Activated CD8-positive, alpha-beta memory T cell treated with anti-CD3 and anti-CD28 coated beads for 48 hours (primary cell): ENCODE data around the gene CAMP.
A peak's percentile ranks its signal among the peaks of the same experiment; 100 is the strongest.
"Not testable (repeated sequence)": the region's sequence is repeated elsewhere in the genome, so short reads cannot be mapped to it uniquely, and the experiment has no call there.

Experiments
- DNase-seq, 3 experiments: peaks; one replicate each; pipeline ENCODE4 v3.0.0-alpha.2; 2020; ENCODE audit warnings: low read depth in 2 of 3, low spot score in 2 of 3

CAMP gene

DNA sequence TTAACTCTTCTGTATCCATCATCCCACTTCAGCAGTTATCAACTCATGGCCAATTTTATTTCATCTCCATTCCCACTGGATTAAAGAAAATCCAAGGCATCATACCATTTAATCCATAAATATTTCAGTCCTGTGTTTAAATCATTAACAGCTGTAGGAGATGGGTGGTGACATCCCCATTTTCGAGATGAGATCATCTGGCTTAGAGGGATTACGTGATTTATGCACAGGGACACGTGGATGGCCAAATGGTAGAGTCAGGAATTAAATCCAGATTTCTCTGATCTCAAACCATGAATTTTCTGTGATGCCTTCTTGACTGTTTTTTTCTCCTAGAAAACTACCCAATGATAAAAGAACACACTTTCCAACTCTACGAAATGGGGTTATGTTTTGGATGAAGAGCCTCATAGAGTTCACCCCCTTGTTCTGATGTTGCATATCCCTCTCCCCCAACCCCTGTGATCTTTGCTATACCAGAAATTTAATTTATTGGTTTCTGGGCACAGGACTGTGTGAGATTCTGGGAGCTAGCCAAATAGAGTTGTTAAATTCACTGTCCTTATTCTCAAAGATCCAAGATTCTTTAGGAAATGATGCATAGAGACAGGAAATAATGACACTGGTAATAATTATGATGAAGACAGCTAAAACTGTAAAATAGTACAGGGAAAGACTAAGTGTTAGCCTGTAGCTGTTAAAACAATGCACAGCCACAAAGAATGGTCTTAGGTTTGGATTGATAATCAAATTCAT, 25.0 kb downstream of the CAMP start:
- no peak for DNase-seq

DNA sequence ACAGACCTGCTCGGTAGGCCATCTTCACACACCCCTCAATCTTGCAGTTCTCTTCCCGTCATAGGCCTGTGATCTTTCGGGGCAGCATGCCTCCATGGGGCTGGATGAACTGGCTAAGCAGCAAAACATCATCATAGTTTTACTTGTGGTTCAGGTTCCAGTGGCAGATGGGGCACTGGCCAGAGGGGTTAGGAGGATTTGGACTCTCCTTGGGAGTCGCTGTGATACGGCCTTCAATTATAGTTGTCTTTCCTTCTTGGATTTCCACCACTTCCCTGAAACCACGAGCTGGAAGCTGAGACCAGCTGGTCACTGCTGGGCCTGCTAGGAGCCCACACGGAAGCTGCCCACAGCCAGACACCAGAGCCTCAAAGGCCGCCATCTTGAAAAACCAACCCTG, 33.3 kb downstream of the CAMP start:
- no peak for DNase-seq

DNA sequence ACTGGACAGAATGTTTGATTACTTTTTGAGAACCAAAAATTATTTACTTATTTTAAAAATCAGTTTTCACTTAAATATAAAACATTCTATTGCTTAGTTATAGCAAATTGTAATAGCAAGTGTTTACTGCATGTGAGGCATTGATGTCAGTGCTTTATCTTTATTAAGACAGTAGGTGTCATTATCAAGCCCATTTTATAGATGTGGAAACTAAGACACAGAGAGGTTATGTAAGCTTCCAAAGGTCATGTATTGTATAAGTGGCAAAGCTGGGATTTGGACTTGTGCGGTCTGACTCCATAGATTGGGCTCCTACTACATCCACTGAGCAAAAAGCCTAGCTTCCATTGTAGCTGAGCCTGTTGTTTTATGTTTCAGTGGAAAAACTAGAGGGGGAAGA, 35.2 kb downstream of the CAMP start:
- no peak for DNase-seq

DNA sequence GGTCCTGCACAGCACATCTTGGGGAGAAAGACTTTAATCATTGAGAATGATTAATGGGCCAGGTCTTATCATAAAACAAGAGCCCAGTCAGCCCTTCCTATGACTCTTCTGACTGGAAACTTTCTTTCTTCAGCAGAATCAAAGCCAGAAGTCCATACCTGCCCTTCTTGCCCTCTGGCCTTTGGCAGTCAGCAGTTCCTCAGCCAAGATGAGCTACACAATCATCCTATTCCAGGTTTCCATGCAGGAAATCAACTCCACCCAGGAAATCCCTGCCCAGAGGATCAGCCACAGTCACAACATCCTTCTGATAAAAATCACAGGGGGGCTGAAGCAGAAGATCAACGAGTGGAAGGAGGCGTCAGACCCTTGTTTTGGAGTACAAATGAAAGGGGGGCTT, 44.5 kb downstream of the CAMP start:
- no peak for DNase-seq

DNA sequence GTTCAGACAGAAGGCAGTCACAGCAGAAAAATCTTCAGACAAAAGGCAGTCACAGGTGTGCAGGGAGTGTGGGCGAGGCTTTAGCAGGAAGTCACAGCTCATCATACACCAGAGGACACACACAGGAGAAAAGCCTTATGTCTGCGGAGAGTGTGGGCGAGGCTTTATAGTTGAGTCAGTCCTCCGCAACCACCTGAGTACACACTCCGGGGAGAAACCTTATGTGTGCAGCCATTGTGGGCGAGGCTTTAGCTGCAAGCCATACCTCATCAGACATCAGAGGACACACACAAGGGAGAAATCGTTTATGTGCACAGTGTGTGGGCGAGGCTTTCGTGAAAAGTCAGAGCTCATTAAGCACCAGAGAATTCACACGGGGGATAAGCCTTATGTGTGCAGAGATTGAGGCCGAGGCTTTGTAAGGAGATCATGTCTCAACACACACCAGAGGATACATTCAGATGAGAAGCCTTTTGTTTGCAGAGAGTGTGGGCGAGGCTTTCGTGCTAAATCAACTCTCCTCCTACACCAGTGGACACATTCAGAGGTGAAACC, 45.2 kb downstream of the CAMP start:
- peak; percentile 39 to 65 (median 59) for DNase-seq

DNA sequence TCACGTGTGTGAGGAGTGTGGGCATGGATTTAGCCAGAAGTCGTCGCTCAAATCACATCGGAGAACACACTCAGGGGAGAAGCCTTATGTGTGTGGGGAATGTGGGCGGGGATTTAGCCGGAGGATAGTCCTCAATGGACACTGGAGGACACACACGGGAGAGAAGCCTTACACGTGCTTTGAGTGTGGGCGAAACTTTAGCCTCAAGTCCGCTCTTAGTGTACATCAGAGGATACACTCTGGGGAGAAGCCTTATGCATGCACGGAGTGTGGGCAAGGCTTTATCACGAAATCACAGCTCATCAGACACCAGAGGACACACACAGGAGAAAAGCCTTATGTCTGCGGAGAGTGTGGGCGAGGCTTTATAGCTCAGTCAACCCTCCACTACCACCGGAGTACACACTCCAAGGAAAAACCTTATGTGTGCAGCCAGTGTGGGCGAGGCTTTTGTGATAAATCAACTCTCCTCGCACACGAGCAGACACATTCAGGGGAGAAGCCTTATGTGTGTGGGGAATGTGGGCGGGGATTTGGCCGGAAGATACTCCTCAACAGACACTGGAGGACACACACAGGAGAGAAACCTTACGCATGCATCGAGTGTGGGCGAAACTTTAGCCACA, 45.8 kb downstream of the CAMP start:
- DNase-seq: peak in 2 of 3 experiments; percentile 32 to 37

DNA sequence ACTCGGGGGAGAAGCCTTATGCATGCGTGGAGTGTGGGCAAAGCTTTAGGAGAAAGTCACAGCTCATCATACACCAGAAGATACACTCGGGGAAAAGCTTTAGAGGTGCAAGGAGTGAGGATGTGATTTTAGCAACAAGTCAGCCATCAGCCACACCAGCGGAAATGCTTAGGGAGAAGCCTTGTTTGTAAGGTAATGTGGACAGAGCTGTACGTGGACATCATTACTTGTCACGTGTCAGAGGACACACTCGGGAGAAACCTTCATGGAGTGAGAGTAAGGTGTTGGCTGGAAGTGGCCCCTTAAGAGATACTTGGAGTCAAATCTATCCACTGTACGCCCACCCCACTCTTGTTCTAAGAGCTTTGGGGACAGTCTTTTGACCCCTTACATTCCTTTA, 46.3 kb downstream of the CAMP start:
- DNase-seq: no peak

DNA sequence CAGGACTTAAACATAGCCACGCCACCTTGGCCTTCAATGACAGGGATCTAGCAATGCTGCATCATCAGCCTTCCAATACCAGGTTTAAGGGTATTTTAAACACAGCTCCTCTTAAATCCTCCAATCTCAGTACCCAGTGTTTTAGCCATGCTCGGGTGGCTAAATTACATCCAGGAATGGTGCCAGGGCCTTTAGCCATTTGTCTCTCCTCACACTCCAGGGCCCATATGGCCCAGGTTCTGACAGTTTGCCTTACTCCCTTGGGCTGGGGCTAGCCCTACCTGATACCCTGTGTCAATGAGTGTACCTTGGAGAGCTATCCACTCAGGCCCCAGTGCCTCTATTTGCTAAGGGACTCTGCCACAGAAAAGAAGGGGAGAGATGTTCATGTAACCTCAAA, 47.0 kb downstream of the CAMP start:
- no peak for DNase-seq

DNA sequence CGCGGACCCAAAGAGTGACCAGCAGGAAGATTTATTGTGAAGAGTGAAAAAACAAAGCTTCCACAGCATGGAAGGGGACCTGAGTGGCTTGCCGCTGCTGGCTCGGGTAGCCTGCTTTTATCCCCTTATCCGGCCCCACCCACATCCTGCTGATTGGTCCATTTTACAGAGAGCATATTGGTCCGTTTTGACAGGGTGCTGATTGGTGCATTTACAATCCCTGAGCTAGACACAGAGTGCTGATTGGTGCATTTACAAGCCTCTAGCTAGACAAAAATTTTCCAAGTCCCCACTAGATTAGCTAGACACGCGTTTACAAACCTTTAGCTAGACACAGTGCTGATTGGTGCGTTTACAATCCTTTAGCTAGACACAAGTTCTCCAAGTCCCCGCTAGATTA, 47.9 kb downstream of the CAMP start:
- DNase-seq: not testable (repeated sequence)

DNA sequence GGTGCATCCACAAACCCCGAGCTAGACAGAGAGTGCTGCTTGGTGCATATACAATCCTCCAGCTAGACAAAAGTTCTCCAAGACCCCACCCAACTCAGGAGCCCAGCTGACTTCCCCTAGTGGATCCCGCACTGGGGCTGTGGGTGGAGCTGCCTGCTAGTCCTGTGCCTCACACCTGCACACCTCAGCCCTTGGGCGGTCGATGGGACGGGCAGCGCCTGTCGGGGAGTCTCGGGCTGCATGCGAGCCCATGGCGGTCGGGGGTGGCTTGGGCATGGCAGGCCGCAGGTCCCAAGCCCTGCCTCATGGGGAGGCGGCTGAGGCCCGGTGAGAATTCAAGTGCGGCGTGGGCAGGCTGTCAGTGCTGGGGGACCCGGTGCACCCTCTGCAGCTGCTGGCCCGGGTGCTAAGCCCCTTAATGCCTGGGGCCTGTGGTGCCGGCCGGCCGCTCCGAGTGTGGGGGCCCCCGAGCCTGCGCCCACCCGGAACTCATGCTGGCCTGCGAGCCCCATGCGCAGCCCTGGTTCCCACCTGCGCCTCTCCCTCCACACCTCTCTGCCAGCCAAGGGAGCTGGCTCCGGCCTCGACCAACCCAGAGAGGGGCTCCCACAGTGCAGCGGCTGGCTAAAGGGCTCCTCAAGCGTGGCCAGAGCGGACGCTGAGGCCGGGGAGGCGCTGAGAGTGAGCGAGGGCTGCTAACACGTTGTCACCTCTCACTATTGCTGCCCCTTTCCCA, 48.6 kb downstream of the CAMP start:
- no peak for DNase-seq

DNA sequence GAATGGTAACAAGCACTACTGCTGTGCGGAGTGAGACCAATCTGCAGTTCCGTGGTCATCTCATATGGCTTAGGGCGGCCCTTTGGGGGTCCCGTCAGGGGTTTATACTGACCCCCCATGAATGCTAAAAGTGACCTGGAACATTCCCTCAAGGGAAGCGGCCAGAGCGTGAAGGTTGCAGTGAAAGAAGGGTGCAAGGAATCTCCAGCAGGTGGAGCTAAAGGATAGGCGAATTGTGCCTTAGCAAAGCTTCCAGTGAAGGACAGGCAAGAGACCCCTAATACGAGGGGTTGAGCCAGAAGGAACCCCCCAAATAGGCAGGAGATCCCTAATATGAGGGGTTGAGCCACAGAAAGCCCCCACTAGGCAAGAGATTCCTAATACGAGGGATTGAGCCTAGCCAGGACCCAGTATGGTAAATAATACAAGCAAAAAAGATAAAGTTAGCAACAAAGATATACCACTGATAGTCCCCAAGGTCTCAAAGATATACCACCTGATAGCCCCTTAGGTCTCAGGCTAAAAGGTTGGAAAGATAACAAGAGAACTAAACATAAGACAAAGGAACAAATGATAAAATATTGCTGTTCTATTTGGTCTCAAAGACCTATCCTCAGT, 50.4 kb downstream of the CAMP start:
- peak in 1 of 3 experiments; percentile 13 for DNase-seq

DNA sequence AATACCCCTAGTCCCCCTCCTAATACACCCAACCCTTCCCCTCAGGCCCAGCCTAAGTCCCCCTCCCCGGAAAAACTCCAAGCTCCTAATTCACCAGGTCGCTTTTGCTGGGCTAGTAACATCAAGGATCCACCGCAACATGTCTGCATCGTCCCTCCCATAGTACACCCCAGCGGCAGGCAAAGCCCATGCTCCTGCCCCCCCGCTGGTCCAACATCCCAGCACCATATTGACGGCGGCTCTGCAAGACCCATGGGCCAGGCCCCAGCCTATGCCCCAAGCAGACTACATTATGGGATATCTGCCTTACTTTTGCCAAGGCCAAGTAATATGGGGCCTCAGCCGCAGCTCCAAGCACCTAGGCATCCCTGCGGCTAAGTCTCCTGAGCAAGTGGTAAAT, 51.2 kb downstream of the CAMP start:
- no peak for DNase-seq
